Inflammatory macrophage treated with lipopolysaccharide for 1 hour (primary cell): ENCODE measurements around the gene ALOX5AP.
A peak's percentile ranks its signal among the peaks of the same experiment; 100 is the strongest.

Experiments used
- DNase-seq, 2 donors: peaks; one replicate each; pipeline ENCODE4 v3.0.0-alpha.2; 2020 to 2022

Gene ALOX5AP

DNA sequence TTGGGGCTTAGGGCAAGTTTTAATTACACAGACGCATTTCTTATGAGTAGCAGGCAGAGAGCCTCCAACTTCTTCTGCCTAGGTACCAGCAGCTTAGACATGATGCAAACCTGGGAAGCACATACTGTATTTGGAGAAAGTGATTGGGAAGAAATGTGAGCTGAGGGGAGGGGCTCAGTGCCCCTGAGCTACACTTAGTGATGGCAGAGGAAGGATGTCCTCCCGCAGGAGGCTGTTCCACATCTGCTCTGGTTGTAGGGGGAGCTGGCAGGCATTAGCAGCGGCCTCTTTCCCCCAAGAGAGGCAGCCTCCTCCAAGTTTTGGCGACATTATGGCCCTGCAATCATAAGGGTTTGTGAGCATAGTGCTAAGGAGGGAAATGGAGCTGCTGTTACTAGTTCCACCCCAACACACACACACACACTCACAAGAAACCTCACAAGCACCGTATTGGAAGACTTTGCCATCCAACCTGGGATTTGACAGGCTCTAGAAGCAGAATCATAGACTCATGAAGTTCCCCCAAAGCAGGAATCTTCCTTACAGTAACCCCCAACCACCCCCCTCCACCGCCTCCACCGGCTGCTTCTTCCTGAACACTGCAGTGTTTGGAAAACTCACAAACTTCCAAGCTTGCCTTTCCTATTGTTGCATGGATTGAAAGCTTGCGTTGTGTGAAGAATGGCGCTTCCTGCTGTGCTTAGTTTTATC is 3.3 kb downstream of the ALOX5AP start:
- DNase-seq: no peak

DNA sequence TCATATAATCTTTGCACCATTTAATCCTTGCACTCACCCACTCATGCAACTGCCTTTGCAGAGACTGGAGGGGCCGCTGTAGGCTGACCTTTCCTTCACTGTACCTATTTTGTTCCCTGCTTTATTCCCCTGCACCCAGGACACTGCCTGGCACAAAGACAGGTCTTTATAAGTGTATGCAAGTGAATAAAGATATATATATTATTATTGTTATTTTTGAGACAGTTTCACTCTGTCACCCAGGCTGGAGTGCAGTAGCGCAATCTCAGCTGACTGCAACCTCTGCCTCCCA is 3.8 kb downstream of the ALOX5AP start:
- no peak for DNase-seq

DNA sequence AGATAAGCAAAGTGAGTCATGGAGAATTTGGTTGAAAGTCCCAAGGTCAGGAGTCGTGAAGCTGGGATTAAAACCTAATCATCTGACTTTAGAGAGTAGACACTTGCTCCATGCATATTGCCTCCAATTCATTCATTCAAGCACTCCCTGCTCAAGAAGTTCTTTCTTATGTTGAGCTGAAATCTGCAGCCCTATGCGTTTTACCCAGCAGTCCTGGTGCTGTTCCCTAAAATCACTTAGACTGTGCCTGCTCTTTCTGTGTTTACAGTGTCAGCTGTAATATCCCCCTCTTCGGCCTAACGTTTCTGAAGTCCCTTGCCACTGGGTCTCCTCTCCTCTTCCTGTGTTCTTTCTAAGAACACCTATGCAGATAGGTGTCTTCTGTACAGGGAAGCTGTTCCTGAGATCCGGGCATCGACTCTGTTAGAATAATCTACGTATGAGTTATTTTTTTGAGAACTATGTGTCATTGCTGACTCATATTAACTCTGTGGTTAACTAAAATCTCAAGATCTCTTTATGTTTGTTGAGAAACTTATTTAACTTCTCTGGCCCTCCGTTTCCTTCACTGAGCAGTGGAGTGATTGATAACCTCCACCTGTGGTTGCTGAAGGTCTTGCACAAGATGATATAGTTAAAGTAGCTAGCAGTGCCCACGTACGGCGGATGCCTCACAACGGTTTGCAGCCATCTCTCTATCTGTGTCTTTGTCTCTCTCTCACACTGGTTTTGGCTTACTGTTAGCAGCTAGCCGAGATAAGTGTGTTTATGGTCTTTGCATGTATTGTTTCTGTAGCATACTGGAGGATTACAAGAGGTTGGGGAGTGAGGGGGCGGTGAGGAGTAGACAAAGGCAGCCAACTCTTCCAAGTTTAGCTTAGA is 4.7 kb downstream of the ALOX5AP start:
- DNase-seq: peak; percentile 64 to 65

DNA sequence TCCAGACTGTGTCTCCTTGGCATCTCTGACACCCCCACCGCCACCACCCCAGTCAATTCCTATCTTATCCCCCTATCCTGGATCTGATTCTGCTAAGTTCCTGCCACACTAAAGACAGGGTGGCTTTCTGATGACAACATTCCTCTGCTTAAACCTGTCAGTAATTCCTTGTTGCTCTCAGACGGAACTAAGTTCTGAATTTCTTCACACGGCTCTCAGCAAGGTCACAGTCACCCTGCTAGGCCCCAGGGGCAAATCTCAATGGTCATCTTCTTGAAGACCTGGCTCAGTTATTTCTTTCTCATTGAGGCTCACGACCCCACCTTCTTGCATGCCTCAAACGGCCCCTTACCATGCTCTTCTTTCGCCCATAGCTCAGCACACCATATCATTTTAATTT is 7.6 kb downstream of the ALOX5AP start:
- DNase-seq: peak; percentile 25 to 66

DNA sequence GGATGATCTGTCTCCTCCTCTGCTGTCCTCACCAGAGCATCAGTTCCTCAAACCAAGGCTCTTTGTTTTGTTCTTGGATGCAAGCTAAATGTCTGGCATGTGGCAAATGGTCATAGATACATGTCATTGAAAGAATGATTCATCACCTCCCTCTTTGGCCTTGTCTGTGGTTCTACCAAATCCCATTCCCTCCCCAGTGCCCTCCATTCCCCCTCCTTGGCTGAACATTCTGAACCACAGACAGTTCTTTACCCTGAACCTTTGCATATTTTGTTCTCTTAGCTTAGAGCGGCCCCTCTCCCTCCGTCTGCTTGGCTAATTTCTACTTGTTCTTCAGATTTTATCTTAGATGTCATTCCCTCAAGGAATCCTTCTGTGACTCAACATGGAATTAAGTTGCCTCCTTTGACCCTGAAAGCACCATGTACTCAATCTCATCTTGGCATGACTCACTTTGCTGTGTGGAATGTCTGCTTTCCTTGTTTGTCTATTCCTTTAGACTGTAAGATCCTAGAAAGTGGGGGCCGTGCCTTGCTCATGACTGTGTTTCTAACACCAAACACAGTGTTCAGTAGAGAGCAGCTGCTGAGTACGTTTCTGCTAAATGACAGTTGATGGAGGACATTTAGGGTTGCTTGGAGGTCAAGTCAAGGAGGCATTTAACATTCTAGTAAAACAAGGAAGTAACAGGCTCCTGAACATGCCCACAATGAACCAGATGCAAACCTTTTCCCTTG is 8.1 kb downstream of the ALOX5AP start:
- peak; percentile 59 to 86 for DNase-seq

DNA sequence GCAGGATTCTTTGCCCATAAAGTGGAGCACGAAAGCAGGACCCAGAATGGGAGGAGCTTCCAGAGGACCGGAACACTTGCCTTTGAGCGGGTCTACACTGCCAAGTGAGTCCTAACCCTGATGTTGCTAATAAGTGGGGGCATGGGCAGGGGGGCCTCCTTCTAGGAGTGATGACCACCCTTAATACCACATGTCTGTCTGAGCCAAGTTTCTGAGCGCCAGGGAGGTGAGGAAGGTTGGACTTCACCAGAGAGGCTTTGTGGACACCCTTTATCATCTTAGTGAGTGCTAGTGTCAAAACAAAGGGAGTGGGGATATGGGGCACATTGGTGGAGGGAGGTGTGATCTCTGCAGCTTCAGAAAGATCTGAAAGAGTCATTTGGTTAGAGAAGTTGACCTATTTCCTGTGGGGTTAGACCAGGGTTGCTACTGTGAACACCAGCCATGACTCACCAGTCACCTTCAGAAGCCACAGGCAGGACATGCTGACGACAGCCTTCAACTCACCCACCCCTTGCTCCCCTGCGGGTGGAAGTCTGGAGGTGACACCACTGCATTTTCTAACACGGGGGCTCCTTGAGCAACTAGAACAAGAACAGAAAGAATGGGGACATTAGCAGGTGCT is 8.8 kb downstream of the ALOX5AP start:
- DNase-seq: peak; percentile 48 to 80

DNA sequence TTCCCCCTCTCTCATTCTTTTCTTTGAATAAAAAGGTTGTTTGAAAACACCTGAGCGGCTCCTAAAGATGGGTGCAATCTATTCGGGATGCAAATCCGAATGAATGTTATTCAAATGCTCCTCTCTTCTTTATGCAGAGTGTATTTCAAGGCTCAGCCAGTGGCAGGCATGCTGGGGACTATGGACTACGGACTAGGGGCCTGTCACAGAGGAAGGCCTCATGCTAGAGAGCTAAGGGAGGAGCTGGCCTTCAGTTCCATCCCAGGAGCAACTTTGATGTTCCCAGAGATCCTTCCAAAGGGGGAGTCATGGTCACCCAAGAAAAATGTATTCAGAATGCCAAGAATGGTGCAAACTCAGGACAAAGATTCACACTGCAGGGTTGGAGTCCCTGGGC is 9.3 kb downstream of the ALOX5AP start:
- no peak for DNase-seq

DNA sequence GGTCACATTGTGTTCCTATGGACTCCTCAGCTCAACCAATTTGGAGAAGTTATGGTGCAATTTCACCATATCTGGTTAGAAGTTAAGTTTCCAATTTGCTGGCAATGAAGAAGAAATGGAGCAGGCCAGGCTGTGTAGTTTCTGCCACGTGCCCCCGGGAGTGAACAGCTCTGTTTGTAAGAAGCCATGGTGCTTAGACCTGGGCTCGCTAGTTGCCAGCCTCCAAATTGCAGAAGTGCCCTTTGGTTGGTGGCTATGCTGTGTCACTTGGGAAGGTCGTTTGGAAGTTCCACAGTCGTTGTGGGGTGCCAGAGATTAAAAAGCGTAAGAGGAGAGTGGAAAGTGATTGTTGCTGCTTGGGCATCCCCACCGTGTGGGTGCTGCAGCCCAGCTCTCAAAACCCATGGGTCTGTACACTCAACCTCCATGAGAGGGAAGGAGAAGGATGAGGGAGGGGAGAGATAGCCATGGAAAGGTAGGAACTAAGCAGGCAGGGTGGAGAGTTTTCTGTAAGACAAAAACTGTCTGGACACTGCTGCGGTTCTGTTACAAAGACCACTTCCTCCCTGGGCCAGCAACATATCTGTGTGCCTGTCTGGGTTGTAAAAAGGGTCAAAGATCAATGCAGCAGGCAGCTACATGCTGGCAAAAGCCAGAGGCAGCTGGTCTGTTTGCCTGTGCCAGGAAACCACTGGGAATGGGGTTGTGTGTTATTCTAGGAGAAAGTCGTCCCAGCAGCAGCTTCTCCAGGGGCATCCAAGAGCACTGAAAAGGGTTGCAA is 10.8 kb downstream of the ALOX5AP start:
- peak; percentile 71 to 78 for DNase-seq

DNA sequence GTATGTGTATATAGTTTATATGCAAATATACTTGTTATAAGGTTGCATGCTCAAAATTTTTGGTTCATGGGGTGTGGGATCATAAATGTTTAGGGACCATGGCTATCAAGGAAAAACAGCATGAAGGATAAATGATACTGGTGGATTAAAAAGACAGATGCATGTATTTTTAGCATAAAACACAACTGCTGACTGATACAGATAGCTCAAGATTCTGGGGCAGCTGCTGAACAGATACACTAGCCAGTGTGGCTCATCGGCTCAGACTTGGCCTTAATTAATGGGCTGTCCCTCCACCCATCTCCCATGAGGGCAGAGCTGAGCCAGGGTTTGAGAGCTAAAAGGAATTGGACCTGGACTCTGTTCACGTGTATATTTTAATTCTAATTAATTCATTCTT is 11.4 kb downstream of the ALOX5AP start:
- no peak for DNase-seq

DNA sequence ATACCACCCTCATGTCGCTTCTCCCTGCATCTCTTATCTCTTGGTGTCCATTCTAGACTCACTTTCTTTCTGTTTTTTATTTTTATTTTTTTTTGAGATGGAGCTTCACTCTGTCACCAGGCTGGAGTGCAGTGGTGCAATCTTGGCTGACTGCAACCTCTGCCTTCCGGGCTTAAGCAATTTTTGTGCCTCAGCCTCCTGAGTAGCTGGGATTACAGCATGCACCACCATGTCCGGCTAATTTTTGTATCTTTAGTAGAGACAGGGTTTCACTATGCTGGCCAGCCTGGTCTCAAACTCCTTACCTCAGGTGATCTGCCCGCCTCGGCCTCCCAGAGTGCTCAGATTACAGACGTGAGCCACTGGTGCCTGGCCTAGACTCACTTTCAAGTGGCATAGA is 12.5 kb downstream of the ALOX5AP start:
- peak; percentile 72 to 77 for DNase-seq

DNA sequence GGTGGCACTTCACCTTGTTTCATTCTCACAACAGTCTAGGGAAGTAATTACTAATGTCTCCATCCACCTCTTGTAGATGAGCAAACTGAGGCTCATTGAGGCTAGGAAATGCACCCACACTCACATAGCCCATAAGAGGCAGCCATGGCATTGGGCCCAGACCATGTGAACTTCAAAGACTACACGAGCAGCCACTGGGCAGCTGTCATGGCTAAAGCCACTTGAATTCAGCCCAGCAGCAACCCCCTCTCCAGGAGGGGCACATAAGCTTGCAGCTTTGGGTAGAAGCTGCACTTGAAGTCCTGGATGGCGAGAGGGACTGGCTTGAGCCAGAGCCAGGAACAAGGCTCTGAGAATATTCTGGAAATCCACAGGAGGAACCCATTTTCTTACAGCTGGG is 13.4 kb downstream of the ALOX5AP start:
- DNase-seq: no peak

DNA sequence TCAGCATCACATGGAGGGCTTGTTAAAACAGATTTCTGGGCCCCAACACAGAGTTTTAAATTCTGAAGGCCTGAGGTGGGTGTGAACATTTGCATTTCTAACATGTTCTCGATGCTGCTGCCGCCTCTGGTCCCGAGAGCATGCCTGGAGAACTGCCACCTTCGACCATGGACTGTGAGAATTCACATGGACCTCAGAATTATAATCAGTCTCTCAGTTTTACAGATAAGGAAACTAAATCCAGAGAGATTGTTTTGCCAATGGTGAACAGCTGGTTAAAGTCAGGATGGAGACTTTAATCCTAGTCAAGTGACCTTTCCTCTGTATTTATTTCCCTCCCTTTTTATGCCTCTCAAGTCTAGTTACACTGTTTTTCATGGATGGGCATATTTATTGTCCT is 14.7 kb downstream of the ALOX5AP start:
- DNase-seq: no peak

DNA sequence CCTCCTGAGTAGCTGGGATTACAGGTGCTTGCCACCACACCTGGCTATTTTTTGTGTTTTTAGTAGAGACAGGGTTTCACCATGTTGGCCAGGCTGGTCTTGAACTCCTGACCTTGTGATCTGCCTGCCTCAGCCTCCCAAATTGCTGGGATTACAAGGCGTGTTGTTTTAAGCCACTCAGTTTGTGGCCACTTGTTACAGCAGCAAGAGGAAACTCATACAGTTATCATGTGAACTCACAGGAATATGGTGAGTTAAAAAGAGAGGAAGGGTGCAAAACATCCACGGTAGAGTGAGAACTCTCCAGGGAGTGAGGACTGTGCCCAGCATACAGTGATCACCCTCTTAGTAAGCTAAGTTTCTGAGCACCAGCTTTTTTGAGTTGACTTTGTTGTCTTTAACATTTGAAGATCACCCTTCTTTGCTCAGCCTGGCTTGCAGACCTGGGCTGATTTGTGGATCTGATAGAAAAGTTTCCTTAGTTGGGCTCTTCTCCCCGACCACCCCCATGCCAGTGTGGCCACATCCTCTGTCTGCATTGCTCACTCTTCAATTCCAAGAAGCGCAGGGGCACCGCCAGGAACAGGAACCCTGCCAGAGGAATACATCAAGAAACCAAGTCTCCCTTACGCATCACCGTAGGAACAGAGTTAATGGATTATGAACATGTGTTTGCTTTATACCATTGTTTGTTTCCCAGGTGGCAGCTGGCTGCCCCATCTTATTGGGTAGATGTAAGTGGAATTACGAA is 16.0 kb downstream of the ALOX5AP start:
- no peak for DNase-seq

DNA sequence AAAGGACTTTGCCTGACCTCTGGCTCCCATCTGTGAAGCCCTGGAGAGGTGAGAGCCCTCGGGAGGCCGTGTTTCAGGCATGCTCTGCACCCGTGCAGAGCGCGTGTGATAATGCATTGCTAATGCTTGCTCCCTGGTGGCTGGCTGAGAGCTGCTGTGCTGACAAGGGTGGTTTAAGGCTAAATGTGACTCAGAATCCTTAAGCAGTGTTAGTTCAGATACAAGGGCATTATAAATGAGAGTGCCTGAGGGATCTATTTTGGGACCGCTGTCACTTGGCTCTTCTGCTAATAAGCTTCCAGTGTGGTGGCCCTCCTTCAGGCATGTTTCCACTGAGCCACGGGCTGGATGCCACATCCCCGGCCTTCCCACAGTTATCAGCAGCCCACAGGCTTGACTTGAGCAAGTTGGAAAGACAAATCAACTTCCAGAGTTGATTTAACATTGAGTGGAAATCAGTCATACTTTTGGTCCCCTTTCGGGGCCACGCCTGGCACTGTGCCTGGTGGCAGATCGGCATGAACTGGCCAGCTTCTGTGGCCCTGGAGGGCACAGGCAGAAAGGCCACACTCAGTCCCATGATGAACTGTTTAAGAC is 17.0 kb downstream of the ALOX5AP start:
- DNase-seq: no peak

DNA sequence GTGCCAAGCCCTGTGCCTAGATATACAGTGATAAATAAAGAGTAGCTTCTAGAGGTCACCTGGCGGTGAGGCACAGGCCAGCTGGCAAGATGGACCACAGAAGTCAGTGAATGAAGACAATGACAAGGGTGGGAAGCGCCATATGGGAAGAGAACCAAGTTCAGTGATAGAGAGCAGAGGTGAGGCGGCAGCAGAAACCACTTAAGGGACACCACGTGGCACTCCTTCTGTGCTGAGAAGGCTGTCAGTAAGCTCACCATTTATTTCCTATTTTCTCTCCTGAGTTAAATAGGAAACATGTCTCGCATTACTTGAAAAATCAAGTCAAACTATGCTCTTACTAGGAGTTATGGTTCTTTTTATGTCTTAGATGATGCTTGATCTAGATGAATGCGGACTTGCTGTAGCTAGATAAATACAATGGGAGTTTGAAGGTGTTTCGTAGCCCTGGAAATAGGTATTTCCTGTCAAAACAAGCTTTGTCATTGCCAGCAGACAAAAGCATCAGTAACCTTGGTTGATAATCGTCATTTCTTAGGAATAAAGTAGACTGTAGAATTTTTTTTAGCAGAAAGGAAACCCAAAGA is 17.8 kb downstream of the ALOX5AP start:
- no peak for DNase-seq

DNA sequence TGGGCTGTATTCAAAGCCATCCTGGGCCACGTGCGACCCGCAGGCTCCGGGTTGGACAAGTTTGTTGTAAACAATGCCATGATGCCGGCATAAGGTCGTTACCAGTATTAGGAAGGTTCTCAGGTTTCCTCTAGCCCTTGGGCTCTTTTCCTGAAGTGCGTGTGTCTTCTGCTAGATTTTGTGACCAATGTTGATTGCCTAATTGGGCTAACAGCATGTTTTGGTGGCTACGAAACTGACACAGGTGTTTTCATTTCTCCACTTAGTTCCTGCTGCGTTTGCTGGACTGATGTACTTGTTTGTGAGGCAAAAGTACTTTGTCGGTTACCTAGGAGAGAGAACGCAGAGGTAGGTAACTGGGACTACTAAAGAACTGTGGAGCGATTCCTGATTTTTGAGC is 20.3 kb downstream of the ALOX5AP start:
- DNase-seq: no peak

DNA sequence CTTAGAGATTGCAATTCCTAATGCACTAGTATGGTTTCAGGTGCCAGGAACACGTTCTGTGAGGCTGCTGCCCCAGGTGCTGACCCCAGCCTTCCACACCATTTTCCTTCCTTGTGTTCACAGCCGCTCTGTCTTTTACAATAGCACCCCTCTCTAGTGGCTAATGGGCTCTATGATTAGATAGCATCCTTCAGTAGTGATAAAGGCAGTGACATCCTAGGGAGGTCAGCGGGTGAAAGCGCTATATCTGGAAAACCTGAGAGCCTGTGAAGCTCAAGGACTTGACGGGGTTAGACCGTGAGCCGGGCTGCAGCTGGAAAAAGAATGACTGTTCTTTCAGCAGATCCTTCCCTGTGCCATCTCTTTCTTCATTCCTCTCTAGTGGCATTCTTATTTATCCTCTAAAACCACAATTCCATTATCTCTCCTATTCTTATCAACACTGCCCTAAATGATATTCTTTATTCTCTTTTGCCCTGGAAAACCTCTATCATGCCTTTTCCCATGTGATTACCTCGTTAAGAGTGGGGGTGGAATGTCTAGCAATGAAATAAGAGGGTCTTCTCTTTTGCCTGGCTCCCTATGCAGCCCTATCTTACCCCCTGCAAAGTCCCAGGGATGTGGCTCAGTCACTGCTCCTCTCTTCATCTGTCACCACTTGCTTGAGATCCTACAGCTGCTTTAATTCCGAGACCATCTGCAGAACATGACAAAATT is 21.8 kb downstream of the ALOX5AP start:
- no peak for DNase-seq

DNA sequence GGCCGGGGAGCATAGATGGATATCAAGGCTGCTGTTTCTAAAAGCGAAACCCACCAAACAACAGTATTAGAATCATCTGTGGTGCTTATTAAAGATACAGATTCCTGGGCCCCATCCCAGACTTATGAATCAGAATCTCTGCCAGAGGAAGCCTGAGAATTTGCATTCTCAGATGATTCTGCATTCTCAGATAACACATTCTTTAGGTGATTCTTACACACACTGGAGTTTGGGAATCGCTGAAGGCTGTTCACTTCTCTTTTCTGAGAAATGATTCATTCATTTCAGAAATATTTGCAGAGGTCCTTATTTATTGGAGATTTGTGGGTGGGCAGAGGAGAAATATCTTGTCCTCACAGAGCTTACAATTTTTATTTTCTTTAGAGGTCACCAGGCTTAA is 24.4 kb downstream of the ALOX5AP start:
- DNase-seq: no peak

DNA sequence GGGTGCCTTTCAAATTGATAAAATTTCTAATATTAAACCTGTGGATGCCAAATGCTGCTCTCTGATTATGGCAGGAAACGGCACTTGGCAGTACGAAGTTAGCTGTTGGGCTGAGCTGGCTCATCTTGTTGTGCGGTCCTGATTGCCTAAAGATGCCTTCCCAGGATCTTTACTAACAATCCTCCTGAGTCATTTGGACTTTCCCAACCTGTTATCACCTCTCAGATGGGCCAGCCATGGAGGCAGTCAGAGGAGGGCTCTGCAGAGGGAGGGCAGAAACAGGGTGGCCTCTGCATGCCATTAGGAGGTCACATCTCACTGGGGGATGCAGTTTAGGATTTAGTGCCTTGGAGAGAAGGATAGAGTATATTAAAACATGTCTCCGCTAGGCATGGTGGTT is 27.3 kb downstream of the ALOX5AP start:
- no peak for DNase-seq

DNA sequence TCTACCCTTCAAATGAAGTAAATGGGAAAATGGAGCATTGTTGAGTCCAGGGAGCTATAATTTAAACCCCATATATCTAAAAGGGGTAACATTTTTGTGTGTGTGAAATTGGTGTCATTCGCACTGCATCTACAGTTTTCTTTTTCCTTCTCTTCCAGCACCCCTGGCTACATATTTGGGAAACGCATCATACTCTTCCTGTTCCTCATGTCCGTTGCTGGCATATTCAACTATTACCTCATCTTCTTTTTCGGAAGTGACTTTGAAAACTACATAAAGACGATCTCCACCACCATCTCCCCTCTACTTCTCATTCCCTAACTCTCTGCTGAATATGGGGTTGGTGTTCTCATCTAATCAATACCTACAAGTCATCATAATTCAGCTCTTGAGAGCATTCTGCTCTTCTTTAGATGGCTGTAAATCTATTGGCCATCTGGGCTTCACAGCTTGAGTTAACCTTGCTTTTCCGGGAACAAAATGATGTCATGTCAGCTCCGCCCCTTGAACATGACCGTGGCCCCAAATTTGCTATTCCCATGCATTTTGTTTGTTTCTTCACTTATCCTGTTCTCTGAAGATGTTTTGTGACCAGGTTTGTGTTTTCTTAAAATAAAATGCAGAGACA is 28.6 kb downstream of the ALOX5AP start:
- DNase-seq: no peak
